Measurements from ENCODE around the gene RELN.
"Not testable (repeated sequence)": the region's sequence is repeated elsewhere in the genome, so short reads cannot be mapped to it uniquely, and the experiment has no call there.

Gene RELN

DNA sequence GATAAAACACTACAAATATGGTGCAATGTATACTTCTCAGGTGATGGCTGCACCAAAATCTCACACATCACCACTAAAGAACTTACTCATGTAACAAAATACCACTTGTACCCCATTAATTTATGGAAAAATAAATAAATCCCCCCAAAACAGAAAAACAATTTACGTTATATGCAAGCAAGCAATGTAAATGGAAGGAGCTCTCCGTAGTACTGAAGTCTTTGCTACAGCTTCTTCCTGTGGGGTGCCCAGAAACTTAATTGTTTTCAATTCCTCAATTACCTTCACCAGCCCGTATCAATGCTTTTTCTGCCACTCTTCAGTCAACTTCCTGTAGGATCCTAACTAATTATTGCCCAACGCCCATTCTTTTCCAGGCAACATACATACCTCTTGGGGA is 138.1 kb downstream of the RELN start:
- DNase-seq (ENCODE audit: low read depth): peak; percentile 3

DNA sequence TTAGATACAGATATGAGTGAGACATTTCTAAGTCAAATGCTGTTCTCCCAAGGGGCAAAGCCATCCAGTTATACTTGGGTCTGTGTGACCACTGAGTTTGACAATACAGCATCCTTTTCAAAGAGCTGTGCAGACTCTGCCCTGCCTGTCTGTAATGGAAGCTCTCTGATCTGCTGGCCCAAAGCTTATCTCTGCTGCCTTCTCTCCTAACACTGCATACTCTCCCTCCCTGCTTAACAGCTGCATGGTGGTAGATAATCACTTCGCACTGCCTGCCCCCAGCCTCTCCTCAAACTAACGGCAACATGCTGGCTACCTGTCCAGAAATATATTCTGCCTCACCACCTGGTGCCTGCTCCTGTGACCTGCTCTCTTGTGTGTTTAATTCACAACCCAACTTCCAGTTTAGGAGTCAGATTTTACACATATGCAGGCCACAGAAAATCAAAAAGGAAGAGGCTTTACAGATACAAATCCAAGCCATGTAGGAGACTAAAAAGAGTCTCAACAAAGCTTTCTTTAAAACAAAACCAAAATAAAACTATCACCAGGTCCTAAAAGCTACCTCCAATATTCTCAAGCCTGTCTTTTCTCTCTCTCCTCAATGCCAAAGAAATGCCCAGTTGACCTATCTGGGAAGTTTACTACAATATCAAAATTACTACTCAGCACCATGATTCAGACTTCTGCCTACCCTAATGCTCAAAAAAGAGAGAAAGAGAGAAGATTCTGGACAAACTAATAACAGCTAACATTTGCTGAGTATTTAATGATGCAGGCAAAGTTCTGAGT is 145.6 kb downstream of the RELN start:
- DNase-seq (ENCODE audit: low read depth): no peak

DNA sequence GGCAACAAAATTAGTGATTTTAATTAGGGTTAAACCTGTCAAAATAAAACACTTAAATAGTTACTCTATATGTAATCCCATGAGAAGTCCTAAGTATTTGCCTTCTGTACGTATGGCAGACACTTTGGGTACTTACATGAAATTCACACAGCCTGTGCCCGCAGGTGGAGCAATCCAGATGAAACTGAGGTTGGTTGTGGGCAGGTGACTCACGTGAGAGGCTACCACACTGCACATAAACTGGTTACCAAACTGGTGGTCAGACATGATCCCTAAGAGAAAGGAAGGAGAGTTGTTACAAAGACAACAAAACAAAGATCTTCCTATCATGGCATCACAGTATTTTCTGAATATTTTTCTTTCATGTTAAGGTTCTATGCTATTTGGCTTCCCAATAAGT is 156.1 kb downstream of the RELN start:
- DNase-seq (ENCODE audit: low read depth): no peak

DNA sequence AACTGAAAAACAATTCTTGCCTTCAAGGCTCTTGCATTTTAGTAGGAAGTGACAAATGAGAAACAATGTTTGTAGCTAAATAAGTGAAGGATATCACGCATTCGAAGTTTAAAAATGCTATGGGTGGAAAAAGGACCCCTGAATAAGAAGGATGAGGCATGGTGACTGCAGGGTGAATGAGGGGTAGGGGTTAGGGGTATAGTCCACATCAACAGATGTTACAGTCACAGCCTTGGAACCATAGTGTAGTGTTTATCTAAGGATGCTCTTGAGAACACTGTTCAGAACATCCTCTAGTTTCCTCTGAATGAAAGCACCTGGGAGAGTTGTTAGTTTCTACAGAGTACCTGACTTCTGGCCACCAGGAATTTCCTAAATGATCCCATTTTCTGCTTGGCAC is 157.0 kb downstream of the RELN start:
- no peak for DNase-seq (ENCODE audit: low read depth)

DNA sequence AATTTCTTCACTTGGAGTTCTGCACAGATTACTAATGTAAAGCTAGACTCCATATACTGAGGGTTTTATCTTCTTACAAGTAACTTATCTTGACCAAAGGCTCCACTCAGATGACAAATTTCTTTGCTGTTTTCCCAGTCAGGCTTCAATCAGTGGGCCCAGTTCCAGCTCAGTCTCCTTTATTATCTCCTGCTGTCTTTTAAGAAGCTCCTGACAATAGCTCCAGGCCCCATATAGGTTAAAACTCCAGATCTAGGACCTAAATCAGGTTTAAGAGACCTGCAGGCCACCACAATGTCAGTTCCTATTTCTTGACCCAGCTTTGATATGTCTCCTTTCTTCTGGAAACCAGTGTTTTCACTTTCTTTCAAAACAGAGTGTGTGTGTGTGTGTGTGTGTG is 165.2 kb downstream of the RELN start:
- no peak for DNase-seq (ENCODE audit: low read depth)

DNA sequence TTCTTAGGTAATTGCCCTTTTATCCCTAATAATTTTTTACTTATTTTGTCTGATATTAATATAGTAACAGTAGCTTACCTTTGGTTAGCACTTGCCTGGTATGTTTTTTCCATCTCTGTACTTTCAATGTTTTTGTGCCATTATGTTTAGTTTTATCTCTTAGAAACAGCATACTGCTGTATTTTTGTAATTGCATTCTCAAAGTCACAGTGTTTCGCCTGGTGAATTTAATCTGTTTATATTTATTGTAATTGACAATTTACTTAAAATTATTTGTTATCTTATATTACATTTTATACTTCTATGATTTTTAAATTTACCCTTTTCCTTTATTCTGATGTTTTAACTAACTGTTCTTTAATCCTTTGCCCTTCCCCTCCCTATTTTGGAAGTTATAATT is 166.4 kb downstream of the RELN start:
- DNase-seq (ENCODE audit: low read depth): no peak

DNA sequence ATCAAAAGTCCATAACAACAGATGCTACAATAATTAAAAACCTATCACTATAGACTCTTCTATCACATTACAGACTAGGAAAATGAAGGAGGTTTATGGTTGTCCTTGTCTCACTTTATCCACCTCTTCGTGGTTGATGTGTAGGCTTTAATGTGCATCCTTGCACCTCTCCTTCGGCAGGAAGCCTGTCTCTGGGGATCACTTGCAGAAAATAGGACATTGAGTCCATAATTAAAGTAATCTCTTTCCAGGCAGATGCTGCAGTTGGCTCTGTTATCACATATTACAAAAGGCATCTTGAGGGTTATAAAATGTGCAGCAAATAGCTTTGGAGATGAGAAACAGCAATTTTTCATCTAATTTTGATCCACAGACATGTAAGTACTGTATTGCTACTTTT is 168.4 kb downstream of the RELN start:
- no peak for DNase-seq (ENCODE audit: low read depth)

DNA sequence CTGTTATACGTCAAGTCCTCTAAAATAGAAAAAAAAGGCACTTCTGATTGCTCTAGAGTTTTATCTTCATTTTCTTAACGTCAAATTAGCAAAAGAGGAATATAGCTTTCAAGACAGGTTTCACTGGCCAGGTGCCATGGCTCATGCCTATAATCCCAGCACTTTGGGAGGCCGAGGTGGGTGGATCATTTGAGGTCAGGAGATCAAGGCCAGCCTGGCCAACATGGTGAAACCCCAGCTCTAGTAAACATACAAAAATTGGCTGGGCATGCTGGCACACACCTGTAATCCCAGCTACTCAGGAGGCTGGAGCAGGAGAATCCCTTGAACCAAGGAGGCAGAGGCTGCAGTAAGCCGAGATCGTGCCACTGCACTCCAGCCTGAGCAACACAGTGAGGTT is 173.5 kb downstream of the RELN start:
- DNase-seq (ENCODE audit: low read depth): not testable (repeated sequence)

DNA sequence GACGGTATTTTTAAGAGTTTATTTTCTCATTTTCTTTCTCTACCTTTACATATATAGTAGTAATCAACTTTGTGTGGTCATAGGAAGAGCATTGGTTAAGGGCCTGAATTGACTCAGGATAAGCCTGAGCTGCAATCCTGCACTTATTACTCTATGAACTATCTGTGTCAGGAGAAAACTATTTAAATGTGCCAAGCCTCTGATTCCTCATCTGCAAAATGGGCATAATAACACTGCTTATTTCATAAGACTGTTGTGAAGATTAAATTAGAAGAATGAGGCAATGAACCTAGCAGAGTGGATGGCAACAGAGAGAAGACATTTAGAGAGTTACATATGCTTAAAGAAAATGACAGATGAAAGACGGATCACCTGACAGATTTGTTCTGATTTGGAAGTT is 175.5 kb downstream of the RELN start:
- no peak for DNase-seq (ENCODE audit: low read depth)

DNA sequence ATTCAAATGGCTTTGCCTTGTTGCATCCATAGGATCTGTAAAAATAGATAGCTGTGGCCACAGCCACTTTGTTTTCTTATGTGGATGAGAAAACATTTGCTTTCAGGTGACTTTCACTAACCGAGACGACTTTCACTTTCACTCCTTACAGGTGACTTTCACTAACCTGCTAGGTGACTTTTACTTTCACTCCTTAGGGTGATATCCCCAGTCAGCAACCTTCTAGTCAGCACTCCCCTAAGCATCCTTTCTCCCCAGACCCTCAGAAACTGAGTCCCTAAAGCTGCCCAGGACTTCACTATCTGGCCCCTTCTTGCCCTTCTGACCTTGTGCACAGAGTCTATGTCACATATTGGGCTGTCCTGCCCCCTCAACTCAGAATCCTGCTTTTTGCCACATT is 177.5 kb downstream of the RELN start:
- no peak for DNase-seq (ENCODE audit: low read depth)

DNA sequence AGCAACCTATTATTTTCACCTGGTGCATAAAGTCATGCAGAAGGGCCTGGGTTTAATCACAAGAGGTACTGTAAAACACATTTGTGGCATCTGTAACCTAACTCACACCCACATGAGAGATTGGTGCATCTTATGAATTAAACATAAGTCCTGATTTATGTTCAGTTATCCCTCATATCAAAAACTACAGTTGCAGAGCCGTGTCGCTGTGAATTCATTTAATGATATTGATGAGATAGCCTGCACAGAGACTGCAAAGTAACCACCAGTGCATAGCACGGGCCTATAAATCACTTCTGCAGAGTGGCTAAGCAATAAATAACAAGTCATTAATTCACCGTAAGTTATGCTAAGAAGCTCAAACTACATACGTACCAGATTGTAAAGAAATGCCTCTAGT is 178.2 kb downstream of the RELN start:
- no peak for DNase-seq (ENCODE audit: low read depth)

DNA sequence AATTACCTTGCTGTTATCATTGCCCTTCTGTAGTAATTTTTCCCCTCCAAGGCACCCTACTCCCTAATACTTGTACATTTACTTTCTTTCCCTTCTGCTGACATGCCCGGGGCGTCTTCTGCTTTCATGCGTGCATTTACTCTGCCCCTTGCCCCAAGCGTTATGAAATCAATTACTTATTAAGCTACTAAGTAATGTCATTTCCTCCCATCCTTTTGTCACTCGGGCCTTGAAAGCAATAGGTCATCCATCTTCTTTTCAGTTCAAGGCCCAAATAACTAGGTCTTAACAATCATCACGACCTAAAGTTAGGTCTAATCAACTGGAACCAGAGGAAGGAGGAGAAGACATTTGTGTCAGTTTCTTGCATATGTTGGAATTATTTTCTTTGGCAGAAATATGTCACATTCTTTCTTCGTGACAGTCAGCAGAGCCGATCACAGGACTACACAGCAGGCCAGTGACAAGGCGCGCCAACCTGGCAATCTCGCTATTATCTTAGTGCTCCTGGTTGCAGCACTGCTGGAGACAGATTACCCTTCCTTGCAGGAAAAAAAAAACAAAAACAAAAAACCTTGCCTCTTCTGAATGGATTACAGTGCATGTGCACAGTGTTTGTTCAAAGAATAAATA is 179.2 kb downstream of the RELN start:
- DNase-seq (ENCODE audit: low read depth): no peak

DNA sequence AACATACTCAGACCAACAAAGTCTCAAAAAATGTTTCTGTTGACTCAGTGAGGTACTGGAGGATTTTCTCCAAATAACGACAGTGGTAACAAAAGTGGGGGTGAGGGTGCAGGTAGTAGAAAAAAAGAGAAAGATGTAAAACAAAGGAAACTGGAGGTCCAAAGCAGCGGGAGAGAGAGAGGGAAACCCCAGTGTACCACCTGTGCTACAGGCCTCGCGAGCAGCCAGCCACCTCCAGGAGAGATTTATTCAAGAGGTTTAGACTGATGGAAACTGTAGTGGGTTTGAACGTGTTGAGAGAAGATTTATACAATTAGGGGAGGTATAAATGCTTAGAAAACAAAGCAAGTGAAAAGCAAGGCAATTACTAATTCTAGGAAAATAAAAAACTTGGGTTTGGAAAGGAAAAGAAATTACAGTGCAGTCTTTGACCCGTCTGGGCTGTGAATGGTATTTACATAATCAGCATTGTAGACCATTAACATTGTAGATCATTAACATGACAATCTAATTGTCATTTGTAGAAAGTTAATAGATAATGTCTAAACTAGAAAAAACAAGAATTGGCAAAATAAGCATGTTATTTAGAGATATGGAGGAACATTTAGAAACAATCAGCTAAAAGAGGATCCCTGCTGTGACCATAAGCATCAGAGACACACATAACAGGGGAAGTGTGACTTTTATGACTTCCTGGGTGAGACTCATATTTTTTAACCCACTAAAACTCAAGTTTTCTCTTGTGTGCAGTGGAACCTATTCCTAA is 180.0 kb downstream of the RELN start:
- DNase-seq (ENCODE audit: low read depth): no peak

DNA sequence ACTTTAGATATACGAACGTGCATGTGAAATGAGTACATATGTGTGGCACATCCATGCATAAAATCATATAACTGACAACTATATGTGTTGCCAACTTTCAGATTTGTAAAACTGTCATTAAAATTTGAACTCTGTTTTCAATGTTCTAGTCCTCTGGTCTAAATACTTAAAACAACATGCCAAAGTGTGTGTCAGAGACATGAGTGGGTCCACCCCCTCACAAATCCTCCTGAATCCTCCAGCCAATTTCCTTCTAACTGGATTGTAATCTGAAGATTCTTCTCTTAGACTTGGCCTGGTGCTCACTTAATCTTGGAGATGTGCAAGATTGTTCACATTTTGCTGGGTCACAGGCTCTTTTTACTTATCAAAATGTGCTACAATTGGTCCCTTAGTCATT is 184.1 kb downstream of the RELN start:
- DNase-seq (ENCODE audit: low read depth): peak; percentile 5

DNA sequence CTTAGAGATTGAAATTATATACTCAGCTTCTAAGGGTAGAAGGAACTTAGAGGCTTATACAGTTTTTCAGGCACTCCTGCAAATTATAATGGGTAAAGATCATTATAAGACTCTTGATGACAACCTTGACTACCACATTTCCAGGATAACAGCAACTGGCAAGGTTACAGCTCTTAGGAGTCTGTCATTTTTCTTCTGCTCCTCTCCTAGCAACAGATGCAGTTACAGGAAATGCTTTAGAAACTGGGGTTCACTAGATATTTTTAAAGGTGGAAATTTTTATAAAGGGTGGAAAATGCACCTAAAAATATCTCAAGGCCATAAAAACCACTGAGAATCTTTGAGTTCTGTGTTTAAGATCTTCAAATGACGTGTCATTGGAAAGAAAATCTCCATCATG is 185.8 kb downstream of the RELN start:
- DNase-seq (ENCODE audit: low read depth): no peak

DNA sequence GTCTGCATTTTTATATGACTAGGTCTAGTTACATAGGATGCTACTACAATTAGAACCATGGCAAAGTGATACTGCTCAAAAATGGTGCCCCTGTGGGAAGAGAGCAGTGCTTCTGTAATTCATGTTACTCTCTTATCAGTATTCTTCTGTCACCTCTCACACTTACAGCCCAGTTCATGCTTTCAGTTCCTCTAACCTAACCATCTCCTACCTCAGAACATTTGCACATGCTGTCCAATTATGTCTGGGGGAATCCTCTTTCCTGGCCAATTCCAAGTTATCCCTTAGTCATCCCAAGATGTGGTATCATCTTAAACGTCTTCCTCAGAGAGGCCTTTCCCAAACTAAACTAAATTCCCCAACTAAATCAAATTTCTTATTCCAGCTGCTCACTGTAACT is 190.2 kb downstream of the RELN start:
- no peak for DNase-seq (ENCODE audit: low read depth)

DNA sequence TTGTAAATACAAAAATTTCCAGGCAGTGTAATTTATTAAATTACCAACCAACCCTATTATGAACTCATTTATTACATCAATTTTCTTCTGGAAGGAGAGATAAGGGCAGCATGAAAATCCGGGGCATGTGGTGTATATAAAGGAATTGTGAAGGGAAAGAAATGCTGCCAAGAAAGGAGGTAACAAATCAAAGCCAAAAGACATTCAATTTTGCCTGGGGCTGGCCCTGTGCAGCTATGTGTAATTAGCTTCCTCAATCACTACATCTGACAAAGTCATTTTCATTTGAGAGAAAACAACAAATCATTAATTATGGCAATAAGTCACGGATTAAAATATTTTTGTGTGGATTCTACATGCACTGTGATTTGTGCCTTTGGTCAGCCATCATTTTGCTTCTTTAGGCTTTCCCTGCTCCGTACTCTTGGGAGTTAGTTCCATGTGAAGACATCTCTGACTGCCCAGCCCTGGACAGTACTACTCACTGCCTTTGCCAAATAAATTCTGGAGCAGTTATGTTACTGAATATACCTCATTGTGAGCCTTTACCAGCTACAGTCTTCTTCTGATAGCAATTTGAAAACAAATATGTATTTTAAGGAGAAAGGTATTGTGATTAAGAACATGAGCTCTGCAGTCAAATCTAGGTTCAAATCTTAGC is 191.7 kb downstream of the RELN start:
- no peak for DNase-seq (ENCODE audit: low read depth)

DNA sequence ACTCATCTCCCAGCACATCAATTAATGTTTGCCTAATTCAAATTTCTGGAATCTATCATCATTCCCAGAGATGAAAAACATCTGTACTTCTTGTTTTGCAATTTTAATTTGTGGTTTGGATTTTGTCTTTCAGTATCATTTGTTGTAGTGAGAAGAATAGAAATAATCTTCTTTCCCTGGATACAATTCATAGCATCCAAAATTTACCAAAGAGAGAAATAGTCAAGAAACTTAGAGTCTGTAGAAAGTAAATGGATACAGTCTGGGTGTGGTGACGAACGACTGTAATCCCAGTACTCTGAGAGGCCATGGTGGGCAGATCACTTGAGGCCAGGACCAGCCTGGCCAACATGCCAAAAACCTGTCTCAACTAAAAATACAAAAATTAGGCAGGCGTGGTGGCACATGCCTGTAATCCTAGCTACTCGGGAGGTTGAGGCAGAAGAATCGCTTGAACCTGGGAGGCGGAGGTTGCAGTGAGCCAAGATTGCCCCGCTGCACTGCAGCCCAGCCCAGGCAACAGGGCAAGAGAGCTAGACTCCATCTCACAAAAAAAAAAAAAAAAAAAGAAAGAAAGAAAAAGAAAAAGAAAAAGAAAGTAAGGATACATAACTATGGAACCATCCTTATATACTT is 193.0 kb downstream of the RELN start:
- no peak for DNase-seq (ENCODE audit: low read depth)

DNA sequence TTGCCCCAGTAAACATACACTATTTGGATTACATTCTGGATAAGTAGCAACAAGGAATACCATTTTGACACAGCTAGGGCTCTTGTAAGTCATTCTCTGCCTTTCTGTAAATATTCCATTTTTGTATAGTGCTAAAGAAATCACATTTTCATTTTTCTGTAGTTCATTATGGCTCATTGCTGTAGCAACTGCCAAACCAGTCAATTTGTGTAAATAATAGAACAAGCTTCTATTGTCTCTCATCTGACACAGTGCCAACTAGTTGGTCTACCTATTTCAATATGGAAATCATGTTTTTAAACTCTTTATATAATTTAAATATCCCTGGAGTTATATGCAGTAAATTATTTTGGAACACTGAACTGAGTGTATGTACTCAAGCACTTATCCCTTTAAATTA is 193.7 kb downstream of the RELN start:
- no peak for DNase-seq (ENCODE audit: low read depth)

DNA sequence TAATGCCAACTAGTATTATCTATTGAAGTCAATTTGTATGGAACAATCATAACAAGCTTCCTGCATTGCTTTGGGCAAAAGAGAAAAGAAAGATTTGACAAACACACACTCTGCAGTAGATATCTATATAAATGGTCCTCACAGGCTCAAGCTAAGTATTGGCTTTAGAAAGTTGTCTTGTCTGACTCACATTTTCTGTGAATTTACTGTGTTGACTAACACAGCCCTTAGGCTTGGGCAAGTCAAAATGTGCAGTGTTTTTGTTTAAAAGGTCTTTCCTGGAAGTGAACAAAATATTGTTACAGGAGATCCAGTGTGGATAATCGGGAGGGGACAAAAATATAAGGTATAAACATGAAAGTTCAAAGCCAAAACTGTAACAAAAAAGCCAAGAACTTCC is 194.4 kb downstream of the RELN start:
- DNase-seq (ENCODE audit: low read depth): peak; percentile 5

DNA sequence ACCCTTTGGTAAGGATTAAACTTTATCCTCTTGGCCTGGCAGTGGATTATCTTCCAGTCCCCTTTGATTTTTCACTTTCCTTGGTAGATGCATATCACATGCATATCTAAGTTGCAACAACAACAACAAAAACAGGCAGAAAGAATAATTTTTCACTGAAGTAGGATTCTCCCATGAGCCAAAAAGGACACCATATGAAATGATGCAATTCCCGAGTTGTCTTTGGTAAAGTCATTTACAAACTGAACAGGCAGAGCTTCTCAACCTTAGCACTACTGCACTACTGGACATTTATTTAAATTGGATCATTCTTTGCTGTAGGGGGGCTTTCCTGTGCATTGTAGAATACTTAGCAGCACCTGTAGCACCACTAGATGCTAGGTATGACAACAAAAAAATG is 195.0 kb downstream of the RELN start:
- no peak for DNase-seq (ENCODE audit: low read depth)

DNA sequence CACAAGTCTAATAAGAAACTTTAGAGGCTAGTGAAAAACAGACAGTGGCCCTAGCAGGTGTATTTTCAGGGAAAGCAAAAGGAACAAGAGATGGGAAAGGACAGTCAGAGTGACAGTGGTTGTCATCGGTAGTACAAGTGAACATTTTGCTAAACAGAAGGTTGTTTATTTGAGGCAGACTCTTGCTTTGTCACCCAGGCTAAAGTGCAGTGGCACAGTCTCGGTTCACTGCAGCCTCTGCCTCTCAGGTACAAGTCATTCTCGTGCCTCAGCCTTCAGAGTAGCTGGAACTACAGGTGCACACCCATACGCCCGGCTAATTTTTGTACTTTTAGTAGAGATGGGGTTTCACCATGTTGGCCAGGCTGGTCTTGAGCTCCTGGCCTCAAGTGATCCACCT is 195.8 kb downstream of the RELN start:
- DNase-seq (ENCODE audit: low read depth): no peak

All from stromal cell of bone marrow (primary cell).